Epithelial cell of esophagus (primary cell): ENCODE measurements around the gene RAB5A.
"Not testable (repeated sequence)": the region's sequence is repeated elsewhere in the genome, so short reads cannot be mapped to it uniquely, and the experiment has no call there.

ENCODE experiments used
- DNase-seq: peaks from one replicate; pipeline ENCODE4 v3.0.0; 2010; ENCODE audit warnings: low read depth
- H3K4me3 ChIP-seq: 2 replicates; pipeline ENCODE4 v1.5.1; 2011; ENCODE audit warnings: mild to moderate bottlenecking, low read length, control low read depth
- CTCF ChIP-seq: IDR thresholded peaks from 2 replicates; pipeline ENCODE4 v1.5.1; 2011; ENCODE audit warnings: low read depth, mild to moderate bottlenecking, low read length, control low read depth, inconsistent platforms; ENCODE audit not compliant: insufficient read depth; ENCODE audit errors: missing control alignments

RAB5A gene

DNA sequence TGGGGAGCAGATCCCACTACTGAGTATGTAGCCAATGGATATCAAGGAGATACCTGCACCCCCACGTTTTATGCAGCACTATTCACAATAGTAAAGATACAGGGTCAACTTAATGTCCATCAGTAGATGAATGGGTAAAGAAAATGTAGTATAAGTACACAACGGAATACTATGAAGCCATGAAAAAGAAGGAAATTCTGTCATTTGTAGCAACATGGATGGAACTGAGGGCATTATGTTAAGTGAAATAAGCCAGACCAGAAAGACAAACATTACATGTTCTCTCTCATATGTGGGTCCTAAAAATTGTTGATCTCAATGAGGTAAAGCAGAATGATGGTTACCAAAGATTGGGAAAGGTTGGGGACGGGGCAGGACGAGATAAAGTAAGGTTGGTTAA lies 50.6 kb downstream of the RAB5A start:
- no peak for DNase-seq
- H3K4me3 ChIP-seq = no peak overlapping the region
- no peak for TF ChIP-seq CTCF

GRCh38 chr3:20001932-20002331 lies 55.0 kb downstream of the RAB5A start:
- no peak for DNase-seq
- no peak for TF ChIP-seq CTCF
- H3K4me3 ChIP-seq = no peak overlapping the region

- TF ChIP-seq CTCF = no peak
- no peak overlapping the region for H3K4me3 ChIP-seq
- DNase-seq = no peak
These were observed 61.1 kb downstream of the RAB5A start for GRCh38 chr3:20007960-20008359.

- H3K4me3 ChIP-seq = no peak overlapping the region
- TF ChIP-seq CTCF = no peak
- DNase-seq = no peak
These were observed 61.7 kb downstream of the RAB5A start for GRCh38 chr3:20008646-20009045.

GRCh38 chr3:20012164-20012563 lies 65.3 kb downstream of the RAB5A start, which contains the start of gene PP2D1:
Gene PP2D1, minus strand, starts transcription at chr3:20012264. Its CDS starts 192 bp downstream, at chr3:20012072.
- no peak for TF ChIP-seq CTCF
- no peak for DNase-seq
- H3K4me3 ChIP-seq = no peak within 1 kb of the TSS

DNA sequence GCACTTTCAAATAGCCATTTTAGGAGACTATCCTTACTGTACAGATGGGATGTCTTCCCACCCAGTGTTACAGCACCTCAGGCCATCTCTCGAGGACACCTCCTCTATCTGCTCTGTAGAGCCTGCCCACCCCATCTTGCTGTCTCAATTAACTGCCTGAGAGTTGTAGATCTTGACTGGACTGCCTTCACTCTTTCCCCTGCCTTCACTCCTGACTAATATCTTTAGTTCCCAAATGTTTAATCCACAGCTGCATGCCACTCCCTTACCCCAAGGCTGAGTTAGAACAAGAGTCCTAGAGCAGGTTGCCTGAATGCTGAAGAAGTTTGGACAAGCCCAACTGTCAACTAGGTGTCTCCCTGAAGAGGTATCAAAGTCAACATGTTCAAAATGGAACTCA lies 66.5 kb downstream of the RAB5A start:
- DNase-seq = peak; percentile 40
- TF ChIP-seq CTCF = no peak
- H3K4me3 ChIP-seq = no peak overlapping the region

GRCh38 chr3:20015525-20015924 lies 68.6 kb downstream of the RAB5A start:
- H3K4me3 ChIP-seq = no peak overlapping the region
- TF ChIP-seq CTCF = no peak

GRCh38 chr3:20016076-20016475 lies 69.2 kb downstream of the RAB5A start:
- H3K4me3 ChIP-seq, DNase-seq: not testable (repeated sequence)

More at GRCh38 chr3:20015525-20015924, 68.6 kb downstream of the RAB5A start:
- DNase-seq = no peak
